HEK293 (cell line): ENCODE measurements around the gene GPR39.

Source experiments
- CTCF ChIA-PET: fragments of 350-600 bp; formaldehyde crosslinking; extraction: SDS; loops from one replicate; lab custom pipeline; 2021; ENCODE audit warnings: antibody characterized with exemption; lab: Yijun Ruan, JAX
- POLR2A ChIA-PET: fragments of 300-600 bp; formaldehyde crosslinking; extraction: SDS; loops from one replicate; lab custom pipeline; 2020; ENCODE audit warnings: antibody characterized with exemption, inconsistent platforms; lab: Yijun Ruan, JAX
- H3K27ac ChIP-seq: fragments of 200-500 bp; sonication (Bioruptor generic); 2 replicates; pipeline ENCODE4 v1.5.1; 2014; ENCODE audit warnings: low read depth, low read length, control low read depth, inconsistent platforms; ENCODE audit errors: extremely low read depth
- H3K36me3 ChIP-seq, 2 experiments: fragments of 200-500 bp in 1 of 2; sonication (Bioruptor generic) in 1 of 2; 1 replicate in 1 of 2; 2 replicates in 1 of 2; pipeline ENCODE4 v1.5.1; 2014 to 2017; ENCODE audit warnings: inconsistent platforms in 2 of 2, low read length in 2 of 2; ENCODE audit not compliant: control insufficient read depth in 2 of 2, insufficient read depth in 1 of 2
- H3K4me1 ChIP-seq: fragments of 200-500 bp; sonication (Bioruptor generic); 2 replicates; pipeline ENCODE4 v1.5.1; 2014; ENCODE audit warnings: mild to moderate bottlenecking, low read length, inconsistent platforms; ENCODE audit not compliant: control insufficient read depth, insufficient read depth
- H3K4me3 ChIP-seq: 2 replicates; pipeline ENCODE4 v1.5.1; 2011; ENCODE audit warnings: low read depth, mild to moderate bottlenecking, control low read depth, low read length, moderate library complexity
- H3K9me3 ChIP-seq: fragments of 200-500 bp; sonication (Bioruptor generic); 2 replicates; pipeline ENCODE4 v1.5.1; 2014; ENCODE audit warnings: low read depth, low read length, inconsistent platforms; ENCODE audit not compliant: control insufficient read depth, insufficient read depth
- BCL6B ChIP-seq: fragments of 450-650 bp; formaldehyde crosslinking; IDR thresholded peaks from 2 replicates; pipeline ENCODE4 v1.5.1; 2017; ENCODE audit warnings: missing biosample characterization, missing genetic modification characterization
- MYNN ChIP-seq: fragments of 450-650 bp; formaldehyde crosslinking; IDR thresholded peaks from 2 replicates; pipeline ENCODE4 v1.5.1; 2016; ENCODE audit warnings: missing biosample characterization, missing genetic modification characterization, borderline replicate concordance
- ZBTB44 ChIP-seq: fragments of 450-650 bp; IDR thresholded peaks from 2 replicates; pipeline ENCODE4 v1.5.1; 2018; ENCODE audit warnings: missing biosample characterization, mild to moderate bottlenecking, missing genetic modification characterization
- ZBTB7A ChIP-seq: fragments of 450-650 bp; formaldehyde crosslinking; IDR thresholded peaks from 2 replicates; pipeline ENCODE4 v1.5.1; 2016; ENCODE audit warnings: low read depth, missing biosample characterization, missing genetic modification characterization
- ZNF138 ChIP-seq: fragments of 450-650 bp; formaldehyde crosslinking; IDR thresholded peaks from 2 replicates; pipeline ENCODE4 v1.5.1; 2016; ENCODE audit warnings: missing biosample characterization, missing genetic modification characterization, borderline replicate concordance
- ZNF157 ChIP-seq: fragments of 450-650 bp; formaldehyde crosslinking; IDR thresholded peaks from 2 replicates; pipeline ENCODE4 v1.5.1; 2016; ENCODE audit warnings: missing biosample characterization, missing genetic modification characterization
- ZNF223 ChIP-seq: fragments of 450-650 bp; formaldehyde crosslinking; IDR thresholded peaks from 2 replicates; pipeline ENCODE4 v1.5.1; 2016; ENCODE audit warnings: missing biosample characterization, missing genetic modification characterization
- ZNF274 ChIP-seq, 2 experiments: fragments of 200-500 bp in 1 of 2; fragments of 450-650 bp in 1 of 2; sonication (Bioruptor generic) in 1 of 2; formaldehyde crosslinking in 1 of 2; IDR thresholded peaks; 2 replicates each; pipeline versions ENCODE4 v1.5.1 to v1.6.1; 2014 to 2016; ENCODE audit warnings: borderline replicate concordance in 1 of 2, inconsistent platforms in 1 of 2, low read length in 1 of 2, missing biosample characterization in 1 of 2, missing genetic modification characterization in 1 of 2
- ZNF335 ChIP-seq: fragments of 450-650 bp; formaldehyde crosslinking; conservative IDR thresholded peaks from 2 replicates; pipeline ENCODE4 v1.5.1; 2016; ENCODE audit warnings: missing biosample characterization, missing genetic modification characterization
- ZNF394 ChIP-seq: fragments of 450-650 bp; formaldehyde crosslinking; IDR thresholded peaks from 2 replicates; pipeline ENCODE4 v1.5.1; 2016; ENCODE audit warnings: missing biosample characterization, missing genetic modification characterization, mild to moderate bottlenecking, moderate library complexity, borderline replicate concordance
- ZNF510 ChIP-seq: fragments of 450-650 bp; formaldehyde crosslinking; IDR thresholded peaks from 2 replicates; pipeline ENCODE4 v1.5.1; 2018; ENCODE audit warnings: mild to moderate bottlenecking, missing genetic modification characterization, missing biosample characterization; ENCODE audit not compliant: insufficient replicate concordance
- ZNF521 ChIP-seq: fragments of 450-650 bp; formaldehyde crosslinking; IDR thresholded peaks from 2 replicates; pipeline ENCODE4 v1.5.1; 2017; ENCODE audit warnings: missing biosample characterization, mild to moderate bottlenecking, missing genetic modification characterization
- ZNF585B ChIP-seq: fragments of 450-650 bp; formaldehyde crosslinking; IDR thresholded peaks from 2 replicates; pipeline ENCODE4 v1.5.1; 2016; ENCODE audit warnings: missing biosample characterization, missing genetic modification characterization
- TF ChIP-seq, protein P1 (sequence below): fragments of 450-650 bp; formaldehyde crosslinking; IDR thresholded peaks from 2 replicates; pipeline ENCODE4 v1.5.1; 2016; ENCODE audit warnings: missing biosample characterization, missing genetic modification characterization, borderline replicate concordance
- TF ChIP-seq, protein P2 (sequence below): fragments of 450-650 bp; formaldehyde crosslinking; IDR thresholded peaks from 2 replicates; pipeline ENCODE4 v1.5.1; 2016; ENCODE audit warnings: missing biosample characterization, missing genetic modification characterization, borderline replicate concordance
- TF ChIP-seq, protein P3 (sequence below): fragments of 450-650 bp; formaldehyde crosslinking; IDR thresholded peaks from 2 replicates; pipeline ENCODE4 v1.5.1; 2017; ENCODE audit warnings: missing biosample characterization, missing genetic modification characterization

GPR39 gene

DNA sequence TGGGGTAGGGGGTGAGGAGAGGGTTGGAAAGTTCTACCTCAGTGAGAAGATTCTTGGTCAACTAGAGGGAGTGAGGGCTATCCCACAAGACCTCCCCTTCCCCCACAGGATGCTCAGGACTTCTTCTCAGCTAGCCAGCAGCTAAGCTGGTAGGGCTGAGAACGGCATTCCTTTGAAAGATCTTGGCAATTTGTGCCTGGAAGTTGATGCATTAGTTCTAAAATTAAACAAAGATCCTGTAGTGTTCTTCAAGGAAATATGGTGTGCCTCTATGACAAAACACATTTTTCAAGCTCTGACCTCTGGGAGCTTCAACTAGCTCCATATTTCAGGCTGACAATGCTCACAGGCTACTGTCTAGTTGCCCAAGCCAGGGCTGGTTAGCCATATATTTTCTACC lies 251.1 kb downstream of the GPR39 start:
- POLR2A ChIA-PET, result no interaction called here
- no peak overlapping the region for H3K27ac ChIP-seq
- H3K4me3 ChIP-seq, result peak overlapping the region; percentile 88; the same call in 1 of the 2 replicates
- TF ChIP-seq ZNF510, result no peak
- no peak for TF ChIP-seq ZNF157 (tag by site-specific recombination)
- no peak for TF ChIP-seq ZNF521 (tag by site-specific recombination)
- TF ChIP-seq ZNF335 (tag by site-specific recombination), result no peak
- no peak for TF ChIP-seq ZNF585B (tag by site-specific recombination)
- no peak for TF ChIP-seq ZBTB7A (tag by site-specific recombination)
- TF ChIP-seq BCL6B (tag by site-specific recombination), result no peak
- TF ChIP-seq ZNF138 (tag by site-specific recombination), result no peak
- TF ChIP-seq, protein P1, sequence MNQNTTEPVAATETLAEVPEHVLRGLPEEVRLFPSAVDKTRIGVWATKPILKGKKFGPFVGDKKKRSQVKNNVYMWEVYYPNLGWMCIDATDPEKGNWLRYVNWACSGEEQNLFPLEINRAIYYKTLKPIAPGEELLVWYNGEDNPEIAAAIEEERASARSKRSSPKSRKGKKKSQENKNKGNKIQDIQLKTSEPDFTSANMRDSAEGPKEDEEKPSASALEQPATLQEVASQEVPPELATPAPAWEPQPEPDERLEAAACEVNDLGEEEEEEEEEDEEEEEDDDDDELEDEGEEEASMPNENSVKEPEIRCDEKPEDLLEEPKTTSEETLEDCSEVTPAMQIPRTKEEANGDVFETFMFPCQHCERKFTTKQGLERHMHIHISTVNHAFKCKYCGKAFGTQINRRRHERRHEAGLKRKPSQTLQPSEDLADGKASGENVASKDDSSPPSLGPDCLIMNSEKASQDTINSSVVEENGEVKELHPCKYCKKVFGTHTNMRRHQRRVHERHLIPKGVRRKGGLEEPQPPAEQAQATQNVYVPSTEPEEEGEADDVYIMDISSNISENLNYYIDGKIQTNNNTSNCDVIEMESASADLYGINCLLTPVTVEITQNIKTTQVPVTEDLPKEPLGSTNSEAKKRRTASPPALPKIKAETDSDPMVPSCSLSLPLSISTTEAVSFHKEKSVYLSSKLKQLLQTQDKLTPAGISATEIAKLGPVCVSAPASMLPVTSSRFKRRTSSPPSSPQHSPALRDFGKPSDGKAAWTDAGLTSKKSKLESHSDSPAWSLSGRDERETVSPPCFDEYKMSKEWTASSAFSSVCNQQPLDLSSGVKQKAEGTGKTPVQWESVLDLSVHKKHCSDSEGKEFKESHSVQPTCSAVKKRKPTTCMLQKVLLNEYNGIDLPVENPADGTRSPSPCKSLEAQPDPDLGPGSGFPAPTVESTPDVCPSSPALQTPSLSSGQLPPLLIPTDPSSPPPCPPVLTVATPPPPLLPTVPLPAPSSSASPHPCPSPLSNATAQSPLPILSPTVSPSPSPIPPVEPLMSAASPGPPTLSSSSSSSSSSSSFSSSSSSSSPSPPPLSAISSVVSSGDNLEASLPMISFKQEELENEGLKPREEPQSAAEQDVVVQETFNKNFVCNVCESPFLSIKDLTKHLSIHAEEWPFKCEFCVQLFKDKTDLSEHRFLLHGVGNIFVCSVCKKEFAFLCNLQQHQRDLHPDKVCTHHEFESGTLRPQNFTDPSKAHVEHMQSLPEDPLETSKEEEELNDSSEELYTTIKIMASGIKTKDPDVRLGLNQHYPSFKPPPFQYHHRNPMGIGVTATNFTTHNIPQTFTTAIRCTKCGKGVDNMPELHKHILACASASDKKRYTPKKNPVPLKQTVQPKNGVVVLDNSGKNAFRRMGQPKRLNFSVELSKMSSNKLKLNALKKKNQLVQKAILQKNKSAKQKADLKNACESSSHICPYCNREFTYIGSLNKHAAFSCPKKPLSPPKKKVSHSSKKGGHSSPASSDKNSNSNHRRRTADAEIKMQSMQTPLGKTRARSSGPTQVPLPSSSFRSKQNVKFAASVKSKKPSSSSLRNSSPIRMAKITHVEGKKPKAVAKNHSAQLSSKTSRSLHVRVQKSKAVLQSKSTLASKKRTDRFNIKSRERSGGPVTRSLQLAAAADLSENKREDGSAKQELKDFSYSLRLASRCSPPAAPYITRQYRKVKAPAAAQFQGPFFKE (tag by site-specific recombination), result no peak
- TF ChIP-seq, protein P2, sequence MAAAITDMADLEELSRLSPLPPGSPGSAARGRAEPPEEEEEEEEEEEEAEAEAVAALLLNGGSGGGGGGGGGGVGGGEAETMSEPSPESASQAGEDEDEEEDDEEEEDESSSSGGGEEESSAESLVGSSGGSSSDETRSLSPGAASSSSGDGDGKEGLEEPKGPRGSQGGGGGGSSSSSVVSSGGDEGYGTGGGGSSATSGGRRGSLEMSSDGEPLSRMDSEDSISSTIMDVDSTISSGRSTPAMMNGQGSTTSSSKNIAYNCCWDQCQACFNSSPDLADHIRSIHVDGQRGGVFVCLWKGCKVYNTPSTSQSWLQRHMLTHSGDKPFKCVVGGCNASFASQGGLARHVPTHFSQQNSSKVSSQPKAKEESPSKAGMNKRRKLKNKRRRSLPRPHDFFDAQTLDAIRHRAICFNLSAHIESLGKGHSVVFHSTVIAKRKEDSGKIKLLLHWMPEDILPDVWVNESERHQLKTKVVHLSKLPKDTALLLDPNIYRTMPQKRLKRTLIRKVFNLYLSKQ (tag by site-specific recombination), result no peak
- TF ChIP-seq, protein P3, sequence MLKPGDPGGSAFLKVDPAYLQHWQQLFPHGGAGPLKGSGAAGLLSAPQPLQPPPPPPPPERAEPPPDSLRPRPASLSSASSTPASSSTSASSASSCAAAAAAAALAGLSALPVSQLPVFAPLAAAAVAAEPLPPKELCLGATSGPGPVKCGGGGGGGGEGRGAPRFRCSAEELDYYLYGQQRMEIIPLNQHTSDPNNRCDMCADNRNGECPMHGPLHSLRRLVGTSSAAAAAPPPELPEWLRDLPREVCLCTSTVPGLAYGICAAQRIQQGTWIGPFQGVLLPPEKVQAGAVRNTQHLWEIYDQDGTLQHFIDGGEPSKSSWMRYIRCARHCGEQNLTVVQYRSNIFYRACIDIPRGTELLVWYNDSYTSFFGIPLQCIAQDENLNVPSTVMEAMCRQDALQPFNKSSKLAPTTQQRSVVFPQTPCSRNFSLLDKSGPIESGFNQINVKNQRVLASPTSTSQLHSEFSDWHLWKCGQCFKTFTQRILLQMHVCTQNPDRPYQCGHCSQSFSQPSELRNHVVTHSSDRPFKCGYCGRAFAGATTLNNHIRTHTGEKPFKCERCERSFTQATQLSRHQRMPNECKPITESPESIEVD (tag by site-specific recombination), result no peak
- TF ChIP-seq ZNF394 (tag by site-specific recombination), result no peak
- no peak for TF ChIP-seq MYNN (tag by site-specific recombination)
- no peak for TF ChIP-seq ZNF223 (tag by site-specific recombination)
- TF ChIP-seq ZBTB44 (tag by site-specific recombination), result no peak
- TF ChIP-seq ZNF274 (IDR thresholded peaks at IDR 0.05; ENCODE audit: low read length), result no peak
- no peak for TF ChIP-seq ZNF274 (tag by site-specific recombination; IDR thresholded peaks at IDR 0.05; ENCODE audit: borderline replicate concordance)
- H3K4me1 ChIP-seq, result peaks cover 5% of the 10 kb centered on the region; the same call in 1 of the 2 replicates
- no peaks in the 10 kb centered on the region for H3K9me3 ChIP-seq
- CTCF ChIA-PET, result interaction anchor here (0.5 to 1.8 kb wide), 7 partner anchors 11 to 1258 kb away, joined by 3 to 5 read pairs (median 4); no protein-coding TSS in a partner anchor
- H3K36me3 ChIP-seq, result peaks cover 0 to 17% of the 10 kb centered on the region in 2 experiments; a peak in 1 of 3 replicates
